Measurements from ENCODE around the gene NOL9.
"Not testable (repeated sequence)": the region's sequence is repeated elsewhere in the genome, so short reads cannot be mapped to it uniquely, and the experiment has no call there.

NOL9 gene

DNA sequence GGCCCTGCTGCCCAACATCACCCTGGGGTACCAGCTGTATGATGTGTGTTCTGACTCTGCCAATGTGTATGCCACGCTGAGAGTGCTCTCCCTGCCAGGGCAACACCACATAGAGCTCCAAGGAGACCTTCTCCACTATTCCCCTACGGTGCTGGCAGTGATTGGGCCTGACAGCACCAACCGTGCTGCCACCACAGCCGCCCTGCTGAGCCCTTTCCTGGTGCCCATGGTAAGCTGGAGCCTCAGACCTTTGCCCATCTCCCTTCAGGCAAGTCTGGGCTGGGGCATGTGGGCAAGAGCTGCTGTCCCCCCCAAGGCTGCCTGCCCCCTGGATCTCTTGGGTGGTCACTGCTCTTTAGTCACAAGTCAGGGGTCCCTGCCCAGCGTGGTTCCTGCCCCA lies 16.7 kb upstream of the NOL9 start:
- DNase-seq, result no peak

DNA sequence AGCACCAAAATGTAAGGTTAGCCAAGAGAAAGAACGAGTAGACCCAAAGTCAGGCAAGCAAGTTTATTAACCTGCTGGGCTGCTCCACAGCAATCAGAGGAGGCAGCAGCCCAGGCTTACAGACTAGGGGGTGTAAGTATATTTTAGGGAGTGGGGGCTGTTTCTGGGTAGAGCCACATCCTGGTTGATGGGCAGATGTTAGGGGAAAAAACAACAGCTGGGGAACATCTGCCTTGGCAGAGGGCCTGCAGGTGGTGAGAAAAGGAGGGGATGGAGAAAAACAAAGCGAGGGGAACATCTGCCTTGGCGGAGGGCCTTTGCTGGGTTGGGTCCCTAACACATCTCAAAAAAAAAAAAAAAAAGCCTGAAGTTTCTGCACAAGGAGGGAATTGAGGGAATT lies 15.8 kb upstream of the NOL9 start:
- no peak for DNase-seq

DNA sequence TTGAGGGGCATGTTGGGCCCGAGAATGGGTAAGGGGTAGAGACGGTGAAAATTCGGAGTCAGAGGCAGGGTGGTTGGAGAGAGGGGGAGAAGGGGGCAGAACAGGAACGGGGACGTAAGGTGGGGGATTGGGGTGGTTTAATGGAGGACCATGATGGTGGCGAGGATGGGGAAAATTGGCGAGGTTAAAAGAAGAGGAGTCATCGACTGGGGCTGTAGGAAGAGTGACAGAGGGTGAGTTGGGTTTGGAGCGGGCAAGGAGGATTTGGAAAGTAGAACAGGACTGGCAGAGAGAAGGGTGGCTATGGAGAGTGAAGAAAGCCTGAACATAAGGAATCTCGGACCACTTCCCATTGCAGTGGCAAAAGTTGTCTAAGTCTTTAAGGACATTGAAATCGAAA lies 14.7 kb upstream of the NOL9 start:
- no peak for DNase-seq

DNA sequence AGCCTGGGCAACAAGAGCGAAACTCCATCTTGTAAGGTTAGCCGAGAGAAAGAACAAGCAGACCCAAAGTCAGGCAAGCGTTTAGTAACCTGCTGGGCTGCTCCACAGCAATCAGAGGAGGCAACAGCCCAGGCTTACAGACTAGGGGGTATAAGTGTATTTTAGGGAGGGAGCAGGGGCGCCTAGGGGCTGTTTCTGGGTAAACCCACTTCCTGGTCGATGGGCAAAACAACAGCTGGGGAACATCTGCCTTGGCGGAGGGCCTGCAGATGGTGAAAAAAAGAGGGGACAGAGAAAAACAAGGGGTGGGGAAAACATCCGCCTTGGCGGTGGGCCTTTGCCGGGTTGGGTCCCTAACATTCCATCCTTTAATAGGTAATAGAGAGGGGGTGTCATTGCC lies 6.0 kb upstream of the NOL9 start:
- DNase-seq, result no peak

DNA sequence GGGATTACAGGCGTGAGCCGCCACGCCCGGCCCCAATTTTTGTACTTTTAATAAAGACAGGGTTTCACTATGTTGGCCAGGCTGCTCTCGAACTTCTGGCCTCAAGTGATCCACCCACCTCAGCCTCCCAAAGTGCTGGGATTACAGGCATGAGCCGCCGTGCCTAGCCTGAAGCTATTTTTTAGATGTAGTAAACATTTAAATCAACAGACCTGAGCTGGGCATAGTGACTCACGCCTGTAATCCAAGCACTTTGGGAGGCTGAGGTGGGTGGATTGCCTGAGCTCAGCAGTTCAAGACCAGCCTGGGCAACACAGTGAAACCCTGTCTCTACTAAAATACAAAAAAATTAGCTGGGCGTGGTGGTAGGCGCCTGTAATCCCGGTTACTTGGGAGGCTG lies 4.8 kb upstream of the NOL9 start:
- not testable (repeated sequence) for DNase-seq

DNA sequence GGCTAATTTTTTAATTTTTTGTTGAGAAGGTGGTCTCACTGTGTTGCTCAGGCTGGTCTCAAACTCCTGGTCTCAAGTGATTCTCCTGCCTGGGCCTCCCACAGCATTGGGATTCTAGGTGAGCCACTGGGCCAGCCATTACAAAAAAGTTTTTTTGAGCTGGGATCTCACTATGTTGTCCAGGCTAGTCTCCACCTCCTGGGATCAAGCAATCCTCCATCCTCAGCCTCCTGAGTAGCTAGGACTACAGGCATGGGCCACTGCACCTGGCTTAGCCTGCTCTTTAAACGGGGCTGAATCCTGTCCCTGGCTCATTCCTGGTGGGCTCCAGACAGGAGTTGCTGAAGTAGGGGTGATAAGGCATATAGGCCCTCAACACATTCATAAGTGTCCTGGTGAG lies 3.3 kb upstream of the NOL9 start:
- DNase-seq, result no peak

DNA sequence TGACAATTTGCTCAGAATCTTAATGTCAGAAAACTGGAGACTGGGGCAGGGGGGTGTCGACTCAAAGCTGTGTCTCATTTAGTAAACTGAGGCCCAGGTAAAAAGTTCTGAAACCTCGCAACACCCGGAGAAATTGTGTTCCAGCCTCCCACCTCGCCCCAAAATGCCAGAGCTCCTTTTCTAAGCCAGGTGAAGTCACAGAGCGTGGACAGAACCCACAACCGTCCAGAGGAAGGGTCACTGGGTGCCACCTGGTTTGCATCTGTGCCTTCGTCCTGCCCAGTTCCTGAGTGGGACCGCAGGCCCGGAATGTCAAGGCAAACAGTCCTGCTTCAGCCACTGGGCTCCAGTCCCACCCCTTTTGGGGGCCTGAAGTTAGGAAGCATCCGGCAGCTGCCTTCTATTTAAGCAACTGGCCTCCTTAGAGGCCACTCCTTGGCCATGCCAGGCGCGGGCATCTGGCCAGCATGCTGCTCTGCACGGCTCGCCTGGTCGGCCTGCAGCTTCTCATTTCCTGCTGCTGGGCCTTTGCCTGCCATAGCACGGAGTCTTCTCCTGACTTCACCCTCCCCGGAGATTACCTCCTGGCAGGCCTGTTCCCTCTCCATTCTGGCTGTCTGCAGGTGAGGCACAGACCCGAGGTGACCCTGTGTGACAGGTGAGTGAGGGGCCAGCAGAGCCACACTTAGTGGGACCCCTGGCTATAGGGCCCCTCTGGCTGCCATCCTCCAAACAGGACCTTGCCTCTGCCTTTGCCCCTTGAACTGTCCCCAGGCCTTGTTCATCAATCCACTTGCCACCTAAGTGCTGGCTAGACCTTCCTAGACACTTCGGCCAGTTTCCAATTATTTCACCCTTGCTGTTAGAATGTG lies 830 bp upstream of the NOL9 start, which contains the start of gene TAS1R1:
Gene TAS1R1, plus strand, starts transcription at position 401 of the 872 bp plus-strand sequence. Its CDS starts 67 bp downstream, at position 468.
- DNase-seq, result no peak

DNA sequence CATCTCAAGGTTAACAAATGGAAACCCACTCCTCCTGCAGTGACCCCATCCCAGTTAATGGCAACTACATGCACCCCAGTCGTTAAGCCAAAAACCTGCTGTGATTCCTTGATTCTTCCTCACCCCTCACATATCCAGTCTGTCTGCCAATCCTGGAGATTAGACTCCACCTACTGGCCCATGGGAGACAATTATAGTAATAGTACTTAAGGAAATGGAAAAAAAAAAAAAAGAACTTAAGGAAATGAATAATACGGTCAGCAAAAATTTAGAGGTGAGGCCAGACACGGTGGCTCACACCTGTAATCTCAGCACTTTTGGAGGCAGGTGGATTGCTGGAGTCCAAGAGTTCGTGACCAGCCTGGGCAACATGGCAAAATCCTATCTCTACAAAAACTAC lies 7.0 kb downstream of the NOL9 start:
- no peak for DNase-seq

DNA sequence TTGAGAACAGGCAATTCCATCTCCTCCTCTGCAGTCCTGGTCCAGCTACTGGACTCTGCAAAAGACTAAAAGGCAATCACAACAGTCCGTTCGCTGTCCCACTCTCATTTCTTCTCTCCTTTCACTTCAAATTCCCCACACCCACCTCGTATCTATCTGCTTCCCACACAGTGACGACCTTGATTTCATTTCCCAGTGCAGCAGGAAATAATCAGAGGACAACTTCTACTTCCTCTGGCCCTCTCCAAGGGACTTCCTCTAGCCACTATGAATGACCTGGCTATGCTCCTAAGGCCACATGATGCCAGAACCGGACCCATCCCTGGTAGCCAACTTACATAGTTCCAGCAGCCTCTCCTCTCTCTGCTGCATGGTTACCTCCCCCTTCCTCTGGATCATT lies 8.0 kb downstream of the NOL9 start:
- no peak for DNase-seq

DNA sequence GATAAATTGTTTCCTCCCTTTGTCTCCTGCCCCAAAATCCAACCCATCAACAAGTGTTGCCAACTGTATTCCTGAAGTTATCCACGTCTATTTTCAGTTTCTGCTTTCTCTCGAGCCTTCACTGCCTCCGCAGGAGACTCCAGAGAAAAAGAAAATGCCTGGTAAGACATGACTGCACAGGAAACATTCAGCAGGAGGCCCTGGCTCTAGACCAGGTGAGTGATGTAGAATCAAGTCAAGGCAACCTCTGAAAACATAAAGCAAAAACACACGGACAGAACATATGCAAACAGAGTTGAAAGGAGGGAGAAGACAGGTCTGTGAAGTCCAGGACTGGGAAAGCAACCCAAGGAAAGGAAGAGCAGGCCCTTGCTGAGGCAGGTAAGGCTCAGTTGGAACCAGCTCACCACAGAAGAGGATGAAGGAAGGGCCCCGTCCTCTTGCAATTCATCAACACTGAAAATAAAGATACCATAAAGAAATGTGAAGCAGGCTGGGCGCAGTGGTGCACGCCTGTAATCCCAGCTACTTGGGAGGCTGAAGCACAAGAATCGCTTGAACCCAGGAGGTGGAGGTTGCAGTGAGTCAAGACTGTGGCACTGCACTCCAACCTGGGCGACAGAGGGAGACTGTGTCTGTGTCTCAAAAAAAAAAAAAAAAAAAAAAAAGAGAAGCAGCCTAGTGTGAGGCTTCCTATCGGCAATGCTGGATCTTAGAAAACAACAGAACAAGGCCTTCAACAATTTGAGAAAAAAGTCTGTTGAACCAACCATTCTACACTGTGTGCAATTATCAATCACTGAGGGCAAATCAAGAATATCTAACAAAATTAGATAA lies 8.8 kb downstream of the NOL9 start:
- no peak for DNase-seq

DNA sequence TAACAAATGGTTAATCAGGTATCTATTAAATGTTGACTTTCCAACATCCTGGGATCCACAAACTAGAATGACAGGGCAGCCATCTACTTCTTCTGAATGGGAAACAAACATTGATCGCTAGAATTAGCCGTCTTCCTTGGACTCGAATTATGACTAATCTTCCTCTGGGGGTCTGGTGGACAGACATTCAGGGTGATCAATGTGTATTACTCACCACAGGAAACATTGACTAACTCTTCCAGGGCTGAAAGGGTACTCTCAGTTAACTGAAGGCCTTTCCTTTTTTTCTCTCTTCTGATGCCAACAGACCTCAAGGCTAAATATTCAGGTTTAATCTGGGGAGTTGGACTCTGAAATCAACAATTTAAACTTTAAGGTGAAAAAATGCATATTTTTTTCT lies 9.5 kb downstream of the NOL9 start:
- no peak for DNase-seq

DNA sequence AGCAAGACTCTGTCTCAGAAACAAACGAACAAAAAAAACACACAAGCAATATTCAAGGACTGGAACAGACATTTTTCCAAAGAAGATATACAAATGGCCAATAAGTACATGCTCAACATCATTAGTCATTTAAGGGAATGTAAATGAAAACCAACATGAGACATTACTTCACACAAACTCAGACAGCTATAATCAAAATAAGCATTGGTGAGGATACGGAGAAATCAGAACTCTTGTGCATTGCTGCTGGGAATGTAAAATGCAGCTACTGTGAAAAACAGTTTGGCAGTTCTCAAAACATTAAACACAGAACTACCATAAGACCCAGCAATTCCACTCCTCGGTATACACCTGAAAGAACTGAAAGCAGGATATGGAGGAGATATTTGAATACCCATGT lies 15.4 kb downstream of the NOL9 start:
- DNase-seq, result no peak

DNA sequence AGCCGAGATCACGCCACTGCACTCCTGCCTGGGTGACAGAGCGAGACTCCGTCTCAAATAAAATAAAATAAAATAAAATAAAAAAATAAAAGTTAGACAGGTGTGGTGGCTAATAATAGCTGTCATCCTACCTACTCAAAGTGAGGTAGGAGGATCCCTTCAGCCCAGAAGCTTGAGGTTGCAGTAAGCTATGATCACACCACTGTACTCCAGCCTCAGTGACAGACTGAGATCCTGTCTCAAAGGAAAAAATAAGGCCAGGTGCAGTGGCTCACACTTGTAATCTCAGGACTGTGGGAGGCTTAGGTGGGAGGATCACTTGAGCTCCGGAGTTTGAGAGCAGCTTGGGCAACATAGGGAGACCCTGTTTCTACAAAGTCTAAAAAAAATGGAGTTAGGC lies 18.0 kb downstream of the NOL9 start:
- DNase-seq, result no peak

DNA sequence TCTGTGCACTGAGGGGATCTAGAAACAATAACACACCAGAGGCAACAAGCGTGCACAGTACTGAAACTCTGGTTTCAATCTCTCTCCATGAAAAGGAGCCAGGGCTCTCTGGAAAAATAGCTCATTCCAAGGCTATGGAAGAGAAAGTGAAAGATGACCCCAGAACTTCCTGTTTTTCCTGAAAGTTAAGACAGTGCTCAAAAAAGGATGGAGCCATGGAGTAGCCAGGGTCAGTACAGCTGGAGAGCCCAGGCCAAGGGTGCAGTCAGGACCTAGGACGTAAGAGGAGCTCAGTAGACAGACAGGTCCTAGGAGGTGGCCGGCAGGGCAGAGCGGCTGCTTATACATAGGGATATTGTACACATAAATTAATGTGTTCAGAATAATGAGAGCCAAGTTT lies 19.1 kb downstream of the NOL9 start:
- DNase-seq, result no peak

DNA sequence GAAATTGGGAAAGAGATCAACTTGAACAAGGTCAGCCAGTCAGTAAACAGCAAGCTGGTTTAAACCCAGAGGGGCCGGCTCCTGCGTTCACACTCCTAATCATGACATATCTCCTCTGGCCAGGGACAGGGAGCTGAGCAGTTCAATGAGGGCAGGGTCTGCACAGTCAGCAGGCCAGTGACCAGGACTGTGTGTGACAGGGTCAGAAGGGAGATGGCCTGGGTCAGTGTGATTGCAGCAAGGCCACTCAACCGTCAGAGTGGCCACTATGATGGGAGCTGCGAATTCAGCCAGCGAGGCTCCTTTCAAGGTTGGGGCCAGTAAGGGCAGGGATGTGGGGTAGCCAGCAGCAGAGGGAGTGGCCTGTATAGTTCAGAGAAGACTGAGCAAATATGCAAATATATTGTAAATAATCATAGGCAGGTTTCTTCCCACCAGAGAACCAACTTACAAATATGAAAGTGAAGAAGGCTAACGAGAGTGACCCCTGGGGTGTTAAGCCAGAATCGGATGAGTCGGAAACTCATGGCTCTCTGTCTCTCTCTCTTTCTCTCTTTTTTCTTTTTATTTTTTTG lies 20.0 kb downstream of the NOL9 start:
- no peak for DNase-seq

DNA sequence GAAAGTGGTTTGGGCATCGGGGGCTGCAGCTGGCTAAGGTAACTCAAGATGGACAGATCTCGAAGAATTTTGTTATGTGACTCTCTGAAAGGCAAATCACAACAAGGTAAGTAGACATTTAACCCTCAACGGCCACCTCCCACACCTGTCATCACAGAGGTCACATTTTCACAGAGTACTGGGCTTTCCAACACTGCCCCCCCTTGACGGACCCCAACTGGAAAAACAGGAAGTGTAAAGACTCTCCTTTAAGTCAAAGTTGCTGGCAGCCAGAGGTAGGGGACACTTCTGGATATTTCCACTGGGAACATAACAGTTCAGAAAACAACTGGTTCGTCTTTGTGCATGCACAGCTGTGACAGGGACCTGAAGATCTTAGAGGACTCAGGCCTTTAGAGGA lies 22.3 kb downstream of the NOL9 start:
- DNase-seq, result no peak

DNA sequence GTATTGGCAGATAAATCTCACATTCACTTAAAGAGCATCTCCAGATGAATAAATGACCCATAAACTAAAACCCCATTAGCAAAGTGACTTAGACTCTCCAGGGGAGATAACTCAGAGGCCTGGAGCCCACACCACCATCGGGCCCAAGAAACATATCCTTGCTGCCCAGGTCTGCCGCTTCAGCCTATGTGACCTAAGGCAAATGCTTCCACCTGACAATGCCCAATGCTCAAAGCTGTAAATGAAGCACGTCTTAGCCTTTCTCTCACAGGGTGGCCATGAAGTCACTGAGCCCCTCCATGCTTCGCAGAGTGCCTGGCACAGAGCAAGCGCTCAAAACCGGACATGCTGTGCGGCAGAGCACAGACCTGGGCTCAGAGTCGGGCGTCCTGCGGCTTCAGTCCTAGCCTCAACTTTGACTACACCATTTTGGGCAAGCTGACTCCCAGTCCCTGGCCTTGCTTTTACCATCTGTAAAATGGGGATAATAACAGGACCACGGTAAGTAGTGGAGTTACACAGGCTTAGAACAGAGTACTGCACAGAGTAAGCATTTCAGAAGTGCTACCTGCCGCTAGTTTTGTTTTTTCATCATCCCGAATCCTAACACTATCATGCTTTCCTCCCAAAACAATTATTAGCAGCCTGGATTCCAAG lies 23.7 kb downstream of the NOL9 start:
- no peak for DNase-seq

DNA sequence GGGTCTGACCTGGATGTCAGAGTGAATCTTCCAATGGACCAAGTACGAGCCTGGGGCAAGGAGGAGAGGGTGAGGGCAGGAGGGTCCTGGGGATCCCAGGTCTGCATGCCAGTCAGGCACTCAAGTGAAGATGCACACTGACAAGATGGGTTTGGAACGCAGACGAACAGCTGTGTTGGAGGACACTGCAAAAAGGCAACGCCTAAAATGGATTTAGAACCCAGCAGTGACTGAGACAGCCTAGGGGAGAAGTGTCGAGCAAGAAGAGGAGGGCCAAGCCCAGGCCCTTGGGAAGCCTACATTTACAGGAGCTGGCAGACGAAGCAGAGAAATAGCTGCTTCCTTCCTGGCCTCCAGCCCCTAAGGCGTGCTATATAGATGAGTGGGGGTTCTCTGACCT lies 25.8 kb downstream of the NOL9 start:
- DNase-seq, result no peak

DNA sequence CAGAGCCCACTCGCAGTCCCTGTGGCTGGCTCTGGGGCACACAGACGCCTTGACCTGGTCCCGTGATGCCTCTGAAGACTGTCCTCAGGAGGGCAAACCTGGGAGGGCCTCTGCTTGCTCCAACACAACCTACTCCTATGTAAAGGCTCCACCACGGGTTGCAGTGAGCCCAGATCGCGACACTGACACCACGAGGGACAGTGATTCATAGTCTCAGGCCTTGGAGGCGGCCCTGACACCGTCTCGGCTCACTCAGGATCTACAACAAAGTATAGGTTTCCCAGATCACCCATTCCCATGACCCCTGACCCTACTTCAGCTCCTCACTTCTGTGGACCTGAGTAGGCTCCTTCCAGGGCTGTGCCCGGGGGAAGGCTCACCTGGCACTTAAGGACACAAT lies 28.0 kb downstream of the NOL9 start:
- no peak for DNase-seq

DNA sequence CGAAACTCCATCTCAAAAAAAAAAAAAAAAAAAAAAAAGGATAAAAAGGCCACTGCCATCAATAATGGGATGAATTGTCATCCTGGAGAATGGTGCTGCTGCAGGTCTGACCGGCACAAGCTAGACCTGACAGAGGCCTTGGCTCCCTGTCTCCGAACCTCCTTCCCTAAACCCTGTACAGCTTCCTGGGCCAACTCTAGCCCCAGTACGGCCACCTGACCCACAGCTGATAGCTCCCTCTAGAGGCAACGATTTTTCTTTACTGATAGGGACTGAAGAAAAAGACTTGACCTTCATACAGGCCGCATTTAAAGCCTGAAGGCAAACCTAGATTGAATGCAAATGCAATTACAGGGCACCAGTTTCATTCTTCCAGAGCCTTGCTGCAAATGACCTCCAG lies 30.7 kb downstream of the NOL9 start:
- DNase-seq, result no peak

DNA sequence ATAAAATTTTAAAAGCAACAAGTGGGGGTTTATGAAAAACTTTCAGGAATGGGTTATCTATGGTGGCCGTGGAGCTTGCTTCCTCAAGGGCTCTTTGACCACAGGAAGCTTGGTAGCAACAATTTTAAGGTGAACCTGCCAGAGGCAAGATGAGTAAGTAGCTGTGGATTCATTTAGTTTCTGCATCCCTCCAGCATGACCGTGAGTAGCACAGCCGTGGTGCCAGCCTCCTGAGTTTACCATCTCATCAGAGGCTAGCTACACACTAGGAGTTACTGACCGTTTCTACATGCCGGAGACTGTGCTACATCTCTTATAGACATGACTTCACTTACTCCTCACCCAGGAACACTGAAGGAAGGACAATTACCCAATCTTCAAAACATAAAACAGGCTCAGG lies 32.8 kb downstream of the NOL9 start:
- DNase-seq, result no peak

DNA sequence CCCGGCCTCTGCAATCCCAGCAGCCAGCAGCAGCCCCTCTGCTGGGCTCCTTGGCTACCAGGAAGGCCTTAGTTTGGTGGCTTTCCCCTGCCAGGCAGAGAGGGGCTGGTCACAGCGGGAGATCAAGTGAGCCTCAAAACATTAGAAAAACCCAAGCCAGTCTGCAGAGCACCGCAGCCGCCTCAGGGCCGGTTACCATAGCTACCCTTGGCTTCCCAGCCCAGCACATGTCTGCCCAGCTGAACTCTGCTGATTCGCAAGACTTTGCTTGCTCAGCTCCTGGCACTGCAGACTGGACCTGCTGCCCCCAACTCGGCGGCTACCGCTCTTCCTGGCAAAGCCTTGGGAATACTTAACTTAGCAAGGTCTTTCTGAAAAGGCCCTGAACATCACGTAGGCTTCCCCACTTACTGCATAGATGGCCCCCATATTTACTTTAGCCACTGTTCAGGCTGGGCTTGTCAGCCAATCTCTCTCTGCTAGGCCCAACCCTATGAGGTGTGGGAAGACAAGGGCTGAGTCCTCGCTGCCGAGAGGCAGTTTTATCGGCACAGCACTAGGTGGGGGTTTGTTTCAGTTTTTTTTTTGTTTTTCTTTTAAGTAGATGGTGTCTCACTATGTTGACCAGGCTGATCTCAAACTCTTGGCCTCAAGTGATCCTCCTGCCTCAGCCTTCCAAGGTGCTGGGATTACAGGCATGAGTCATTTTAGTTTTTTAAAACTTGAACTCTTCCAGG lies 34.2 kb downstream of the NOL9 start:
- DNase-seq, result no peak

DNA sequence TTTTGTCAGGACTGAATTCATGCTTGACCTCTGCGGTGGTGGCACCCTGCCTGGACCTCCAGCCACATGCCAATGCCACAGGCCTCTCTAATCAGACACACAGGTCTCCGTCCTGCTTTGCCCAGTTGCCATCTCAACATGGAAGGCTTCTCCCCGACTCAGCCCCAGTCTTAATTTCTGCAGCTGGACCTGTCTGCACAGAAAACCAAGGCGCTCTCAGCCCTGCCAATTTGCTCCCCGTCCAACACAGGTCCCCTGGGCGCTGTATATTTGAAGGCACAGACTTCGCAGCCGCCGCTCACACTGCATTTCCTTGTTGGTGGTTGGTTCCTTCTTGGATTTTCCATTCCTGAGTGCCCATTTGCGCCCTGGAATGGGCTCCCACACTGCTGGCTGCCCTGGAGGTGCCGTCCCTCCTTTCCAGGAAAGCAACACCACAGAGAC lies 34.8 kb downstream of the NOL9 start:
- DNase-seq, result no peak

Measured in activated CD4-positive, alpha-beta T cell treated with anti-CD3 and anti-CD28 coated beads for 1 hour (primary cell).